ENCODE data around the gene ALG14. TPM values are rescaled to one million over a fixed set of nuclear protein-coding genes. Genes with fewer than 3 reads are reported as not detected.
A peak's percentile ranks its signal among the peaks of the same experiment; 100 is the strongest.

ALG14 gene
- total RNA-seq, 2 experiments from 2014 or later = 0.08 to 0.52 TPM

- DNase-seq (no peak), ATAC-seq (ENCODE audit: poor library complexity) (no peak)
- Mint-ChIP-seq H3K4me1 (ENCODE audit: low read depth) (peaks cover 20% of the 10 kb centered on the region), H3K27me3 (peaks cover 4% of the 10 kb centered on the region), H3K27ac (no peak overlapping the region), H3K36me3 (ENCODE audit: low read depth) (peaks cover 23% of the 10 kb centered on the region), H3K9me3 (no peaks in the 10 kb centered on the region), H3K4me3 (peak overlapping the region; percentile 98)
- intact Hi-C loops (cut with DNase I, micrococcal nuclease) = loop anchor here (2.0 to 5.0 kb wide), 4 partner anchors 654 to 1724 kb away; partner anchors contain the start of genes ABCD3 (in 1 of the 2), DR1 (in 1 of the 2) and PTBP2 (in 1 of the 2)
- H3K4me3 ChIP-seq (ENCODE audit: low read length) = no peak overlapping the region
- no peaks in the 10 kb centered on the region for H3K9me3 ChIP-seq (ENCODE audit: control insufficient read depth in 1 of 2, insufficient read depth in 1 of 2, low read length in 2 of 2)
- CTCF ChIA-PET = interaction anchor here (1.3 to 4.6 kb wide), 3 partner anchors 13 to 162 kb away, joined by 4 to 26 read pairs (median 5); partner anchors contain the start of gene RWDD3
- POLR2A ChIA-PET = interaction anchor here (0.7 to 0.9 kb wide), 2 partner anchors 29 to 163 kb away, joined by 3 read pairs; partner anchors contain the start of gene RWDD3
- no peaks in the 10 kb centered on the region for H3K36me3 ChIP-seq (ENCODE audit: insufficient read depth, low read length)
- no peak overlapping the region for H3K27ac ChIP-seq (ENCODE audit: low read depth in 1 of 2, low read length in 2 of 2)
- H3K27me3 ChIP-seq (ENCODE audit: control insufficient read depth in 1 of 2, insufficient read depth in 2 of 2, low read length in 2 of 2) = no peaks in the 10 kb centered on the region
- no peak for TF ChIP-seq CTCF (IDR thresholded peaks at IDR 0.05)
- H3K4me1 ChIP-seq (ENCODE audit: insufficient read depth, low read length) = peaks cover 13% of the 10 kb centered on the region
Observed at GRCh38 chr1:95071539-95071938, 1.2 kb downstream of the ALG14 start.

- CTCF ChIA-PET = no interaction called here
Observed at GRCh38 chr1:95069710-95070093, 3.0 kb downstream of the ALG14 start.

GRCh38 chr1:95068956-95069709 is 3.6 kb downstream of the ALG14 start:
- Mint-ChIP-seq H3K9me3 (no peaks in the 10 kb centered on the region), H3K4me1 (ENCODE audit: low read depth) (peaks cover 20% of the 10 kb centered on the region), H3K27ac (no peak overlapping the region), H3K36me3 (ENCODE audit: low read depth) (peaks cover 33% of the 10 kb centered on the region), H3K27me3 (peaks cover 4% of the 10 kb centered on the region), H3K4me3 (no peak overlapping the region)
- Histone ChIP-seq H3K27ac (ENCODE audit: low read depth in 1 of 2, low read length in 2 of 2) (no peak overlapping the region), H3K27me3 (ENCODE audit: control insufficient read depth in 1 of 2, insufficient read depth in 2 of 2, low read length in 2 of 2) (no peaks in the 10 kb centered on the region), H3K4me3 (ENCODE audit: low read length) (no peak overlapping the region), H3K36me3 (ENCODE audit: insufficient read depth, low read length) (no peaks in the 10 kb centered on the region), H3K4me1 (ENCODE audit: insufficient read depth, low read length) (peaks cover 13% of the 10 kb centered on the region), H3K9me3 (ENCODE audit: control insufficient read depth in 1 of 2, insufficient read depth in 1 of 2, low read length in 2 of 2) (no peaks in the 10 kb centered on the region)
- ATAC-seq (ENCODE audit: poor library complexity) (no peak), DNase-seq (no peak)
- intact Hi-C loops (cut with DNase I, micrococcal nuclease) = no loop called here
- ChIA-PET POLR2A (no interaction called here), CTCF (no interaction called here)
- no peak for TF ChIP-seq CTCF (IDR thresholded peaks at IDR 0.05)

More at GRCh38 chr1:95069710-95070093, 3.0 kb downstream of the ALG14 start:
- no peak overlapping the region for H3K4me3 ChIP-seq (ENCODE audit: low read length)
- Mint-ChIP-seq H3K4me1 (ENCODE audit: low read depth) (peaks cover 20% of the 10 kb centered on the region), H3K36me3 (ENCODE audit: low read depth) (peaks cover 30% of the 10 kb centered on the region), H3K4me3 (no peak overlapping the region), H3K27ac (no peak overlapping the region), H3K27me3 (peaks cover 4% of the 10 kb centered on the region), H3K9me3 (no peaks in the 10 kb centered on the region)
- DNase-seq (no peak), ATAC-seq (ENCODE audit: poor library complexity) (no peak)
- no peak for TF ChIP-seq CTCF (IDR thresholded peaks at IDR 0.05)
- H3K27ac ChIP-seq (ENCODE audit: low read depth in 1 of 2, low read length in 2 of 2) = no peak overlapping the region
- POLR2A ChIA-PET = no interaction called here
- intact Hi-C loops (cut with DNase I, micrococcal nuclease) = loop anchor here (2.0 to 5.0 kb wide), 4 partner anchors 652 to 1722 kb away; partner anchors contain the start of genes ABCD3 (in 1 of the 2), DR1 (in 1 of the 2) and PTBP2 (in 1 of the 2)
- no peaks in the 10 kb centered on the region for H3K27me3 ChIP-seq (ENCODE audit: control insufficient read depth in 1 of 2, insufficient read depth in 2 of 2, low read length in 2 of 2)
- H3K9me3 ChIP-seq (ENCODE audit: control insufficient read depth in 1 of 2, insufficient read depth in 1 of 2, low read length in 2 of 2) = no peaks in the 10 kb centered on the region
- H3K36me3 ChIP-seq (ENCODE audit: insufficient read depth, low read length) = no peaks in the 10 kb centered on the region
- H3K4me1 ChIP-seq (ENCODE audit: insufficient read depth, low read length) = peaks cover 13% of the 10 kb centered on the region
